Astrocyte (in vitro differentiated cells and primary cell): Measurements from ENCODE around the gene ZNF488.

Source experiments
- CTCF ChIP-seq: IDR thresholded peaks from 2 replicates; pipeline ENCODE4 v1.5.1; 2011; ENCODE audit warnings: low read depth, mild to moderate bottlenecking, inconsistent platforms, low read length, moderate library complexity; ENCODE audit not compliant: insufficient read depth
- EZH2 ChIP-seq: IDR thresholded peaks from 2 replicates; pipeline ENCODE4 v1.6.1; 2012; ENCODE audit warnings: mild to moderate bottlenecking, low read length, inconsistent platforms; ENCODE audit not compliant: insufficient read depth

GRCh38 chr10:47412177-47412730 lies 28.2 kb upstream of the ZNF488 start:
- TF ChIP-seq CTCF: no peak
- TF ChIP-seq EZH2: no peak
